Progenitor cell of endocrine pancreas (in vitro differentiated cells): ENCODE results near the gene POLR3K. TPM values are rescaled to one million over a fixed set of nuclear protein-coding genes. Genes with fewer than 3 reads are reported as not detected.

Experiments
- DNase-seq: peaks from one replicate; pipeline ENCODE4 v3.0.0; 2021; ENCODE audit warnings: low spot score; ENCODE audit not compliant: unreplicated experiment
- H3K27ac Mint-ChIP-seq: 2 replicates; pipeline ENCODE4 v1.8.0; 2021; ENCODE audit warnings: mild to moderate bottlenecking, moderate library complexity, mixed read lengths
- H3K27me3 Mint-ChIP-seq: 2 replicates; pipeline ENCODE4 v1.8.0; 2021; ENCODE audit warnings: mixed read lengths
- H3K36me3 Mint-ChIP-seq: 2 replicates; pipeline ENCODE4 v1.8.0; 2022; ENCODE audit warnings: mixed read lengths; ENCODE audit not compliant: insufficient read depth
- H3K4me1 Mint-ChIP-seq: 2 replicates; pipeline ENCODE4 v1.8.0; 2021; ENCODE audit warnings: low read depth, mixed read lengths
- H3K4me3 Mint-ChIP-seq: 2 replicates; pipeline ENCODE4 v1.8.0; 2021; ENCODE audit warnings: low read depth, mild to moderate bottlenecking, moderate library complexity, mixed read lengths
- H3K9me3 Mint-ChIP-seq: 2 replicates; pipeline ENCODE4 v1.8.0; 2021; ENCODE audit warnings: low read depth, mixed read lengths
- CTCF ChIP-seq: fragments of 200-600 bp; sonication (generic); IDR thresholded peaks from one replicate; pipeline ENCODE4 v1.5.0; 2021; ENCODE audit warnings: antibody characterized with exemption, mild to moderate bottlenecking; ENCODE audit not compliant: unreplicated experiment
- total RNA-seq: library from RNA; stranded (reverse); gene quantifications from 2 replicates; pipeline ENCODE4 v1.2.1, GENCODE V29; 2021

Gene POLR3K
- total RNA-seq, 1 donor from 2014 or later = 11.1 TPM

DNA sequence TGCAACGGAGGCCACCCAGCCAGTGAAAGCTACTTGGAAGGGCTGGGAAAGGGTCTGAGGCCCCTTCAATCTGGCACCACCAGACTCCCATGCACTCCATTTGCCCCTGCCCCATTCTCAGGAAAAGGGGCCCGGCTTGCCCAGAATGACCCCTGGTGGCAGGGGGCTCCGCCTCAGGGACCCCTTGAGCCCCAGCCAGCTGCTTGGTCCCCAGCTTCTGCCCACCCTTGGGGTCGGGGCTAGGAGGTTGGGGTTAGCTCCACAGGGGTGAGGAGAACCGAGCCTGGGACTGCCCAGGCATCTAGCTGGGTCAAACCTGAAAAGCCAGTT, 17.8 kb upstream of the POLR3K start:
- Mint-ChIP-seq H3K27ac (peak overlapping the region; percentile 94), H3K4me1 (peaks cover 17% of the 10 kb centered on the region), H3K36me3 (no peaks in the 10 kb centered on the region), H3K4me3 (peak overlapping the region; percentile 82), H3K27me3 (peaks cover 8% of the 10 kb centered on the region), H3K9me3 (no peaks in the 10 kb centered on the region)
- no peak for DNase-seq
- no peak for TF ChIP-seq CTCF

DNA sequence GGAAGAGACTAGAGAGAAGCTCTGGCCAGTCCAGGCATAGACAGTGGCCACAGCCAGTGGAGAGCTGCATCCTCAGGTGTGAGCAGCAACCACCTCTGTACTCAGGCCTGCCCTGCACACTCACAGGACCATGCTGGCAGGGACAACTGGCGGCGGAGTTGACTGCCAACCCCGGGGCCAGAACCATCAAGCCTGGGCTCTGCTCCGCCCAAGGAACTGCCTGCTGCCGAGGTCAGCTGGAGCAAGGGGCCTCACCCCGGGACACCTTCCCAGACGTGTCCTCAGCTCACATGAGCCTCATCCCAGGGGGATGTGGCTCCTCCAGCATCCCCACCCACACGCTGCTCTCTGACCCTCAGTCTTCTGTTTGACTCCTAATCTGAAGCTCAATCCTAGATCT, 15.8 kb upstream of the POLR3K start:
- peaks cover under 1% of the 10 kb centered on the region for H3K27me3 Mint-ChIP-seq
- DNase-seq = no peak
- H3K9me3 Mint-ChIP-seq = no peaks in the 10 kb centered on the region
- TF ChIP-seq CTCF = no peak
- H3K4me1 Mint-ChIP-seq = peaks cover 9% of the 10 kb centered on the region
- no peak overlapping the region for H3K4me3 Mint-ChIP-seq
- no peaks in the 10 kb centered on the region for H3K36me3 Mint-ChIP-seq
- peak overlapping the region; percentile 24 for H3K27ac Mint-ChIP-seq

- Mint-ChIP-seq H3K4me1 (peaks cover 9% of the 10 kb centered on the region), H3K9me3 (no peaks in the 10 kb centered on the region), H3K36me3 (no peaks in the 10 kb centered on the region), H3K27ac (no peak overlapping the region), H3K4me3 (peak overlapping the region; percentile 7), H3K27me3 (no peaks in the 10 kb centered on the region)
- no peak for TF ChIP-seq CTCF
- peak; percentile 9 for DNase-seq
These were observed 14.7 kb upstream of the POLR3K start for GRCh38 chr16:67884-68789.

GRCh38 chr16:67183-67791, 13.9 kb upstream of the POLR3K start:
- Mint-ChIP-seq H3K27ac (no peak overlapping the region), H3K4me1 (peaks cover 6% of the 10 kb centered on the region), H3K27me3 (no peaks in the 10 kb centered on the region), H3K4me3 (no peak overlapping the region), H3K9me3 (no peaks in the 10 kb centered on the region), H3K36me3 (no peaks in the 10 kb centered on the region)
- no peak for DNase-seq
- no peak for TF ChIP-seq CTCF

DNA sequence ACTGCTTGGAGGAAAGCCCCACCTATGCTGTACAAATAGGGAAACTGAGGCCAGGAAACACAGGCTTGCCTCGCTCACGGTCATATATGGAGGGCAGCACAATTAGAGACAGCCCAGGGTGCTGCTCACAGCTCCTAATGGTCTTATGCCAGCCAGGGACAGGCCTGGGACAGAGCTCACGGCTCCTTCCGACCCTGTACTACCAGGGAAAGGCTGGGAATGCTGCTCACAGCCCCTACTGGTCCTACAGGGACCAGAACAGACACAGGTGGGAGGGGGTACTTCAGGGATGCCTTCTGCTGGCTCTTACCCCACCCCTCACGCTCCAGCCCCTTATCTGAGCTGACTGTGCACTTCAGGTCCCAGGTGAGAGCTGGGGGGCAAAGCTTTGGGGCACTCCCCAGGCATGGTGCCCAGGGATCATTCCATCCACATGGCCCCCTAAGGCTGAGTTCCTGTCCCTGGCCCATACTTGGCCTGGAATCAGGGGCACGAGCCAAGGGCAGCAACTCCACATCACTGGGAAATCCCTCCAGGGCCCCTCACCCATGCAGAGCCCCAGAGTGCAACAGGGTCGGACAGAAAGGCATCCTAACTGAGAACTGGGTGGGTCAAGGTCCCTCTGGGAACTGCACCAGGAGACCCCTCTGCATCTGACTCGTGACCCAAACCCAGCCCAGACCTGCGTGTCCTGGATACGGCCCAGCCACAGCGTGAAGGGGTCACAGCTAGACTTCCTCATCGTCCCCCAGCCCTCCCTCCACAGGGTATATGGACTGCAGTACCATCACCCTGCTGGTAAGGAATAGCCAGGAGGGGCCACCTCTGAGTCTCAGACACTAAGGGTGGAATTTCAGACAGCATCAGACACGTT, 13.1 kb upstream of the POLR3K start:
- H3K36me3 Mint-ChIP-seq = peaks cover 2% of the 10 kb centered on the region
- no peak for DNase-seq
- no peaks in the 10 kb centered on the region for H3K9me3 Mint-ChIP-seq
- no peak overlapping the region for H3K4me3 Mint-ChIP-seq
- no peaks in the 10 kb centered on the region for H3K27me3 Mint-ChIP-seq
- peaks cover 4% of the 10 kb centered on the region for H3K4me1 Mint-ChIP-seq
- TF ChIP-seq CTCF = no peak
- no peak overlapping the region for H3K27ac Mint-ChIP-seq
